ENCODE data around the gene CCSAP.

CCSAP gene

GRCh38 chr1:229364207-229365065 lies 21.6 kb upstream of the CCSAP start:
- Histone ChIP-seq H3K9me3 (ENCODE audit: control insufficient read depth, insufficient read depth, low read length) (no peaks in the 10 kb centered on the region), H3K4me3 (ENCODE audit: low read depth, low read length) (no peak overlapping the region), H3K9ac (ENCODE audit: low read depth, low read length) (no peak overlapping the region), H3K27me3 (ENCODE audit: control insufficient read depth, insufficient read depth, low read length) (no peaks in the 10 kb centered on the region), H3K36me3 (ENCODE audit: control insufficient read depth, insufficient read depth, low read length) (no peaks in the 10 kb centered on the region), H3K4me1 (ENCODE audit: control insufficient read depth, insufficient read depth, low read length) (peaks cover 13% of the 10 kb centered on the region), H3K27ac (ENCODE audit: low read depth, low read length) (no peak overlapping the region)

- no peaks in the 10 kb centered on the region for H3K27me3 ChIP-seq (ENCODE audit: control insufficient read depth, insufficient read depth, low read length)
- peaks cover 13% of the 10 kb centered on the region for H3K4me1 ChIP-seq (ENCODE audit: control insufficient read depth, insufficient read depth, low read length)
- no peak overlapping the region for H3K4me3 ChIP-seq (ENCODE audit: low read depth, low read length)
- no peaks in the 10 kb centered on the region for H3K9me3 ChIP-seq (ENCODE audit: control insufficient read depth, insufficient read depth, low read length)
- no peak overlapping the region for H3K9ac ChIP-seq (ENCODE audit: low read depth, low read length)
- no peaks in the 10 kb centered on the region for H3K36me3 ChIP-seq (ENCODE audit: control insufficient read depth, insufficient read depth, low read length)
- no peak overlapping the region for H3K27ac ChIP-seq (ENCODE audit: low read depth, low read length)
These were observed 20.9 kb upstream of the CCSAP start for GRCh38 chr1:229363723-229364122.

- Histone ChIP-seq H3K9me3 (ENCODE audit: control insufficient read depth, insufficient read depth, low read length) (no peaks in the 10 kb centered on the region), H3K9ac (ENCODE audit: low read depth, low read length) (no peak overlapping the region), H3K27ac (ENCODE audit: low read depth, low read length) (no peak overlapping the region), H3K36me3 (ENCODE audit: control insufficient read depth, insufficient read depth, low read length) (no peaks in the 10 kb centered on the region), H3K27me3 (ENCODE audit: control insufficient read depth, insufficient read depth, low read length) (no peaks in the 10 kb centered on the region), H3K4me1 (ENCODE audit: control insufficient read depth, insufficient read depth, low read length) (peaks cover 13% of the 10 kb centered on the region), H3K4me3 (ENCODE audit: low read depth, low read length) (peak overlapping the region; percentile 30; the same call in 1 of the 2 replicates)
These were observed 17.6 kb upstream of the CCSAP start for GRCh38 chr1:229360420-229360819.

- Histone ChIP-seq H3K27ac (ENCODE audit: low read depth, low read length) (no peak overlapping the region), H3K4me3 (ENCODE audit: low read depth, low read length) (no peak overlapping the region), H3K36me3 (ENCODE audit: control insufficient read depth, insufficient read depth, low read length) (no peaks in the 10 kb centered on the region), H3K4me1 (ENCODE audit: control insufficient read depth, insufficient read depth, low read length) (peaks cover 11% of the 10 kb centered on the region), H3K27me3 (ENCODE audit: control insufficient read depth, insufficient read depth, low read length) (no peaks in the 10 kb centered on the region), H3K9me3 (ENCODE audit: control insufficient read depth, insufficient read depth, low read length) (no peaks in the 10 kb centered on the region), H3K9ac (ENCODE audit: low read depth, low read length) (no peak overlapping the region)
These were observed 12.8 kb upstream of the CCSAP start for GRCh38 chr1:229355661-229356060.

GRCh38 chr1:229354226-229354625 lies 11.4 kb upstream of the CCSAP start:
- no peaks in the 10 kb centered on the region for H3K36me3 ChIP-seq (ENCODE audit: control insufficient read depth, insufficient read depth, low read length)
- no peaks in the 10 kb centered on the region for H3K9me3 ChIP-seq (ENCODE audit: control insufficient read depth, insufficient read depth, low read length)
- no peak overlapping the region for H3K27ac ChIP-seq (ENCODE audit: low read depth, low read length)
- no peak overlapping the region for H3K4me3 ChIP-seq (ENCODE audit: low read depth, low read length)
- H3K27me3 ChIP-seq (ENCODE audit: control insufficient read depth, insufficient read depth, low read length), result no peaks in the 10 kb centered on the region
- no peaks in the 10 kb centered on the region; the same call in 1 of the 2 replicates for H3K4me1 ChIP-seq (ENCODE audit: control insufficient read depth, insufficient read depth, low read length)
- H3K9ac ChIP-seq (ENCODE audit: low read depth, low read length), result no peak overlapping the region

- Histone ChIP-seq H3K4me3 (ENCODE audit: low read depth, low read length) (no peak overlapping the region), H3K27me3 (ENCODE audit: control insufficient read depth, insufficient read depth, low read length) (no peaks in the 10 kb centered on the region), H3K27ac (ENCODE audit: low read depth, low read length) (no peak overlapping the region), H3K36me3 (ENCODE audit: control insufficient read depth, insufficient read depth, low read length) (no peaks in the 10 kb centered on the region), H3K9ac (ENCODE audit: low read depth, low read length) (no peak overlapping the region), H3K9me3 (ENCODE audit: control insufficient read depth, insufficient read depth, low read length) (no peaks in the 10 kb centered on the region), H3K4me1 (ENCODE audit: control insufficient read depth, insufficient read depth, low read length) (no peaks in the 10 kb centered on the region)
These were observed 10.1 kb upstream of the CCSAP start for GRCh38 chr1:229352975-229353374.

GRCh38 chr1:229349463-229350385 lies 6.9 kb upstream of the CCSAP start:
- no peak overlapping the region for H3K4me3 ChIP-seq (ENCODE audit: low read depth, low read length)
- H3K9me3 ChIP-seq (ENCODE audit: control insufficient read depth, insufficient read depth, low read length), result no peaks in the 10 kb centered on the region
- H3K36me3 ChIP-seq (ENCODE audit: control insufficient read depth, insufficient read depth, low read length), result no peaks in the 10 kb centered on the region
- H3K27ac ChIP-seq (ENCODE audit: low read depth, low read length), result no peak overlapping the region
- no peak overlapping the region for H3K9ac ChIP-seq (ENCODE audit: low read depth, low read length)
- H3K27me3 ChIP-seq (ENCODE audit: control insufficient read depth, insufficient read depth, low read length), result peaks cover 8% of the 10 kb centered on the region
- no peaks in the 10 kb centered on the region for H3K4me1 ChIP-seq (ENCODE audit: control insufficient read depth, insufficient read depth, low read length)

GRCh38 chr1:229347528-229347927 lies 4.7 kb upstream of the CCSAP start:
- Histone ChIP-seq H3K9ac (ENCODE audit: low read depth, low read length) (no peak overlapping the region), H3K27me3 (ENCODE audit: control insufficient read depth, insufficient read depth, low read length) (peaks cover 24% of the 10 kb centered on the region), H3K36me3 (ENCODE audit: control insufficient read depth, insufficient read depth, low read length) (no peaks in the 10 kb centered on the region), H3K4me3 (ENCODE audit: low read depth, low read length) (no peak overlapping the region), H3K4me1 (ENCODE audit: control insufficient read depth, insufficient read depth, low read length) (peaks cover 5% of the 10 kb centered on the region), H3K9me3 (ENCODE audit: control insufficient read depth, insufficient read depth, low read length) (no peaks in the 10 kb centered on the region), H3K27ac (ENCODE audit: low read depth, low read length) (no peak overlapping the region)

GRCh38 chr1:229344937-229345684 lies 2.3 kb upstream of the CCSAP start:
- peaks cover 24% of the 10 kb centered on the region for H3K27me3 ChIP-seq (ENCODE audit: control insufficient read depth, insufficient read depth, low read length)
- H3K9me3 ChIP-seq (ENCODE audit: control insufficient read depth, insufficient read depth, low read length), result no peaks in the 10 kb centered on the region
- H3K9ac ChIP-seq (ENCODE audit: low read depth, low read length), result no peak overlapping the region
- H3K36me3 ChIP-seq (ENCODE audit: control insufficient read depth, insufficient read depth, low read length), result no peaks in the 10 kb centered on the region
- peaks cover 10% of the 10 kb centered on the region for H3K4me1 ChIP-seq (ENCODE audit: control insufficient read depth, insufficient read depth, low read length)
- H3K27ac ChIP-seq (ENCODE audit: low read depth, low read length), result no peak overlapping the region
- H3K4me3 ChIP-seq (ENCODE audit: low read depth, low read length), result no peak overlapping the region

- H3K27me3 ChIP-seq (ENCODE audit: control insufficient read depth, insufficient read depth, low read length), result peaks cover 24% of the 10 kb centered on the region
- no peaks in the 10 kb centered on the region for H3K9me3 ChIP-seq (ENCODE audit: control insufficient read depth, insufficient read depth, low read length)
- H3K4me3 ChIP-seq (ENCODE audit: low read depth, low read length), result no peak overlapping the region
- H3K36me3 ChIP-seq (ENCODE audit: control insufficient read depth, insufficient read depth, low read length), result no peaks in the 10 kb centered on the region
- no peak overlapping the region for H3K27ac ChIP-seq (ENCODE audit: low read depth, low read length)
- H3K4me1 ChIP-seq (ENCODE audit: control insufficient read depth, insufficient read depth, low read length), result peaks cover 11% of the 10 kb centered on the region
- H3K9ac ChIP-seq (ENCODE audit: low read depth, low read length), result no peak overlapping the region
These were observed 1.3 kb upstream of the CCSAP start for GRCh38 chr1:229344139-229344538.

Measured in HUES48 (cell line).